AG04449 (cell line): ENCODE results near the gene U2AF2.

Experiments
- CTCF ChIA-PET: fragments of 350-600 bp; formaldehyde crosslinking; extraction: SDS; loops from one replicate; lab custom pipeline; 2021; ENCODE audit warnings: antibody characterized with exemption; lab: Yijun Ruan, JAX
- POLR2A ChIA-PET: fragments of 400-600, 350-600 bp; formaldehyde crosslinking; extraction: SDS; loops from one replicate; lab custom pipeline; 2020; ENCODE audit warnings: antibody characterized with exemption, inconsistent platforms; lab: Yijun Ruan, JAX
- DNase-seq: peaks from one replicate; pipeline ENCODE4 v3.0.0-alpha.2; 2010; ENCODE audit warnings: low read depth, low spot score
- H3K4me3 ChIP-seq: 2 replicates; pipeline ENCODE4 v1.5.1; 2011; ENCODE audit warnings: low read depth, mild to moderate bottlenecking, control low read depth, low read length
- CTCF ChIP-seq: IDR thresholded peaks from one replicate; pipeline ENCODE4 v1.5.1; 2011; ENCODE audit warnings: mild to moderate bottlenecking, moderate library complexity, low read length, control low read depth, inconsistent platforms; ENCODE audit not compliant: insufficient read depth; ENCODE audit errors: missing control alignments

Gene U2AF2

DNA sequence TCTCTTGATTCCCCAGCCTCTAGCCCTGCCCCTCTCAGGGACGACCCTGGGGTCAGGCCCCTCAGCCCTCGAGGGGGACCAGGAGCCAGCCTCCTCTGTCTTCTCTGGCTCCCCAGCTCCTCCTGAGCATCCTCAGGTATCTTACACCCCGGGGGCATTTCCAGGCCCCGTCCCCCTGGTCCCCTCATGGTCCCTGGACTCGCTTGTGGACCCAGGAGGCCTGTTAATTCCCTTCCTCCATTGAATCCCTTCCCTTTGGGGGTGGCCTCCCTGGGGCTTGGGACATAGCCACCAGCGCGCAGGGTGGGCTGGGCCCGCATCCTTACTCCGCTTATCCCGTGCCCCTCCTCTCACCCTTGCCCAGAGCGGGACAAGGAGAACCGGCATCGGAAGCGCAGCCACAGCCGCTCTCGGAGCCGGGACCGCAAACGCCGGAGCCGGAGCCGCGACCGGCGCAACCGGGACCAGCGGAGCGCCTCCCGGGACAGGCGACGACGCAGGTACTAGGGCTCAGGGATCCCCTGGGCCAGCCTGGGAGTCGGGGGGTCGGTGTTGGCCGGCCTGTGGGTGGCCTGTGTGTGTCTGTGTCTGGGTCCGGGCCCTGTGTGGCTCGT is 4.1 kb downstream of the U2AF2 start:
- DNase-seq: no peak
- TF ChIP-seq CTCF: no peak
- POLR2A ChIA-PET: no interaction called here
- CTCF ChIA-PET: interaction anchor here (0.8 to 5.0 kb wide), 3 partner anchors 10 to 14 kb away, joined by 3 to 32 read pairs (median 4); no protein-coding TSS in a partner anchor
- H3K4me3 ChIP-seq: no peak overlapping the region

GRCh38 chr19:55659822-55660221 is 5.0 kb downstream of the U2AF2 start:
- H3K4me3 ChIP-seq: no peak overlapping the region
- ChIA-PET CTCF (interaction anchor here (0.8 to 5.0 kb wide), 3 partner anchors 9 to 13 kb away, joined by 3 to 32 read pairs (median 4); no protein-coding TSS in a partner anchor), POLR2A (interaction anchor here (1.0 kb wide), 1 partner anchor 12 kb away, joined by 3 read pairs; no protein-coding TSS in a partner anchor)
- TF ChIP-seq CTCF: no peak
- DNase-seq: no peak

- POLR2A ChIA-PET: interaction anchor here (1.0 kb wide), 1 partner anchor 11 kb away, joined by 3 read pairs; no protein-coding TSS in a partner anchor
- CTCF ChIA-PET: interaction anchor here (1.1 to 5.0 kb wide), 2 partner anchors 9 to 11 kb away, joined by 4 to 32 read pairs; no protein-coding TSS in a partner anchor
- DNase-seq: no peak
- TF ChIP-seq CTCF: no peak
- H3K4me3 ChIP-seq: no peak overlapping the region
Observed at GRCh38 chr19:55660404-55660803, 5.6 kb downstream of the U2AF2 start.

GRCh38 chr19:55660991-55661390 is 6.2 kb downstream of the U2AF2 start:
- no peak for TF ChIP-seq CTCF
- ChIA-PET CTCF (no interaction called here), POLR2A (no interaction called here)
- no peak for DNase-seq
- no peak overlapping the region for H3K4me3 ChIP-seq

- ChIA-PET POLR2A (no interaction called here), CTCF (no interaction called here)
- DNase-seq: no peak
- no peak for TF ChIP-seq CTCF
- no peak overlapping the region for H3K4me3 ChIP-seq
Observed at GRCh38 chr19:55661826-55662225, 7.0 kb downstream of the U2AF2 start.

DNA sequence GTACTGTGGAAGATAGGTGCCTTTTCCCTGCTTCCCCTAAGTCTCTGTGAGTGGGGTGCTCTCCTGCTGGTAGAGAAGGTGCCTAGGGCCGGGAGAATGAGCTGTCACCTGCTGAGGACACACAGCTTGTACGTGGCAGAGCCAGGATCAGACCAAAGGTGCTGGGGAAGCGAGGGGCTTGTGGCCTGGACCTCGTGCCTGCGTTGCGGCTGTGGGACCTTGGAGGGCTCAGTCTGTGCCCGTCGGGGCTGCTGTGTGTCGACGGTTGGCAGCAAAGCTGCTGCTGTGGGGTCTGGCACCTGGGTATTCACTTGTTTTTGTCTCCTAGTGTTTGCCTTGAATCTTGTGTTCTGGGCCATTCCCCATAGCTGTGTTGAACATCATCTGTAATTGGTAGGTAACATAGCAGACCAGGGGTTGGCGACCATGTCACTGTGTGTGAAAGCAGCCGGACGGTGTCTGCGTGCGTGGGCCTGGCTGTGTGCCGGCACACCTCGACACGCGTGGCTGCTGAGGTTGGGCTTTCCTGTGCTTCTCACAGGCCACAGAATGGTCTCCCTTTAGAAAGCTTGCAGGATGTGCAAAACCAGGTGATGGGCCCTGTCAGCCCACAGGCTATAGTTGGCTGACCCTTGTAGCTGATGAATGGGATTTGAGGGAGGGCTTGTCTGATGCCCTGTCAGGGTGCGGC is 9.2 kb downstream of the U2AF2 start:
- ChIA-PET POLR2A (no interaction called here), CTCF (interaction anchor here (0.8 to 1.3 kb wide), 5 partner anchors 8 to 13 kb away, joined by 3 to 5 read pairs (median 4); partner anchors contain the start of gene U2AF2)
- TF ChIP-seq CTCF: no peak
- no peak for DNase-seq
- H3K4me3 ChIP-seq: no peak overlapping the region
